ENCODE measurements around the gene ZNF442.
"Not testable (repeated sequence)": the region's sequence is repeated elsewhere in the genome, so short reads cannot be mapped to it uniquely, and the experiment has no call there.

The ZNF442 gene

DNA sequence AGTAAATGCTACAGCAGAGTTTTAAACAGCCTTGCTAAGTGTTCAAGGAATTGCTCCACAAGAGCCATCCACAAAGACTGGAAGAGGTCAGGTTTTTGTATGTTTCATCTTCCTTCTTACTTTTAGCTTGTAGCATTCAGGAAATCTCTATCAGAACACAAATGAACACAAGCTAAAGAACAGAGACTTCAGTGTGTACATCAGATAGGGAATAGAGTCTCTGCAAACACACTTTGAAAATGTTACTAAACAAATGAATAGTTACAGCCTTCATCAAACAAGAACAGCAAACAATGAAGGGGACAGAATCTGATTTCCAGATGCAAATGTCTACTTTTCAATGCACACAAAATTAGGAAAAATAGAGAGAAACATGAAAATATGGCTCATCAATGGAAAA is 39.8 kb downstream of the ZNF442 start:
- DNase-seq, result no peak

GRCh38 chr19:12318782-12319413 is 46.6 kb downstream of the ZNF442 start:
- DNase-seq, result no peak

- DNase-seq, result no peak
Observed at GRCh38 chr19:12314553-12314952, 50.9 kb downstream of the ZNF442 start.

DNA sequence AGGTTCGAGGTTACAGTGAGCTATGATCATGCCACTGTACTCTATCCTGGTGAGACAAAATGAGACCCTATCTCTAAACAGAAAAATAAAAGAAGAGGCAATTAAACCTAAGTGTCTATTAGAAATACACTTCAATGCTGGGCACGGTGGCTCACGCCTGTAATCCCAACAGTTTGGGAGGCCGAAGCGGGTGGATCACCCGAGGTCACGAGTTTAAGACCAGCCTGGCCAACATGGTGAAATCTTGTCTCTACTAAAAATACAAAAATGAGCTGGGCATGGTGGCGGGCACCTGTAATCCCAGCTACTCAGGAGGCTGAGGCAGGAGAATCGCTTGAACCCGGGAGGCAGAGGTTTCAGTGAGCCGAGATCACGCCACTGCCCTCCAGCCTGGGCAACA is 56.6 kb downstream of the ZNF442 start:
- not testable (repeated sequence) for DNase-seq
